Activated CD4-positive, alpha-beta T cell treated with anti-CD3 and anti-CD28 coated beads, Interleukin-2, Interleukin-6, amounts not matched to agents 100 ng/mL and 50 ng/mL, durations not matched to agents 16 hours and 8 hours (primary cell): ENCODE results near the gene FCN3.

Source experiments
- DNase-seq: peaks from one replicate; pipeline ENCODE4 v3.0.0-alpha.2; 2020

FCN3 gene

GRCh38 chr1:27336756-27337155 is 37.9 kb downstream of the FCN3 start:
- DNase-seq, result no peak

GRCh38 chr1:27335506-27336422 is 38.9 kb downstream of the FCN3 start:
- no peak for DNase-seq

- DNase-seq, result no peak
These were observed 40.8 kb downstream of the FCN3 start for GRCh38 chr1:27333717-27334279.

GRCh38 chr1:27332536-27333281 is 41.9 kb downstream of the FCN3 start:
- peak; percentile 56 for DNase-seq

- DNase-seq, result no peak
These were observed 42.7 kb downstream of the FCN3 start for GRCh38 chr1:27331922-27332321.

- no peak for DNase-seq
These were observed 43.2 kb downstream of the FCN3 start for GRCh38 chr1:27331426-27331825.

- DNase-seq, result no peak
These were observed 43.8 kb downstream of the FCN3 start for GRCh38 chr1:27330786-27331185.

- no peak for DNase-seq
These were observed 46.7 kb downstream of the FCN3 start for GRCh38 chr1:27327964-27328363.

- no peak for DNase-seq
These were observed 49.3 kb downstream of the FCN3 start for GRCh38 chr1:27325286-27325685.

- peak; percentile 8 for DNase-seq
These were observed 51.9 kb downstream of the FCN3 start for GRCh38 chr1:27322569-27323240.

GRCh38 chr1:27321813-27322568 is 52.6 kb downstream of the FCN3 start, which contains the start of gene TMEM222:
Gene TMEM222 (plus strand): TSS chr1:27322163. CDS start chr1:27322198, 35 bp downstream.
- peak; percentile 98 for DNase-seq
